ENCODE measurements around the gene ARL2. TPM values are rescaled to one million over a fixed set of nuclear protein-coding genes. Genes with fewer than 3 reads are reported as not detected.
"Not testable (repeated sequence)": the region's sequence is repeated elsewhere in the genome, so short reads cannot be mapped to it uniquely, and the experiment has no call there.

Gene ARL2
- total RNA-seq, 2 experiments from 2014 or later, result 114 TPM

- no peak for DNase-seq
Observed at GRCh38 chr11:64998141-64998540, 15.8 kb upstream of the ARL2 start.

GRCh38 chr11:64998690-64999431, 15.1 kb upstream of the ARL2 start:
- no peak for DNase-seq
- Mint-ChIP-seq H3K4me3 (no peak overlapping the region), H3K36me3 (no peaks in the 10 kb centered on the region), H3K4me1 (peaks cover 17% of the 10 kb centered on the region), H3K9me3 (no peaks in the 10 kb centered on the region), H3K27ac (peak overlapping the region; percentile 73), H3K27me3 (peaks cover 11% of the 10 kb centered on the region)

More at GRCh38 chr11:64998141-64998540, 15.8 kb upstream of the ARL2 start:
- peaks cover 11% of the 10 kb centered on the region for H3K27me3 Mint-ChIP-seq
- H3K4me3 Mint-ChIP-seq, result peak overlapping the region; percentile 3
- H3K4me1 Mint-ChIP-seq, result peaks cover 17% of the 10 kb centered on the region
- no peaks in the 10 kb centered on the region for H3K36me3 Mint-ChIP-seq
- H3K9me3 Mint-ChIP-seq, result no peaks in the 10 kb centered on the region
- H3K27ac Mint-ChIP-seq, result peak overlapping the region; percentile 73

DNA sequence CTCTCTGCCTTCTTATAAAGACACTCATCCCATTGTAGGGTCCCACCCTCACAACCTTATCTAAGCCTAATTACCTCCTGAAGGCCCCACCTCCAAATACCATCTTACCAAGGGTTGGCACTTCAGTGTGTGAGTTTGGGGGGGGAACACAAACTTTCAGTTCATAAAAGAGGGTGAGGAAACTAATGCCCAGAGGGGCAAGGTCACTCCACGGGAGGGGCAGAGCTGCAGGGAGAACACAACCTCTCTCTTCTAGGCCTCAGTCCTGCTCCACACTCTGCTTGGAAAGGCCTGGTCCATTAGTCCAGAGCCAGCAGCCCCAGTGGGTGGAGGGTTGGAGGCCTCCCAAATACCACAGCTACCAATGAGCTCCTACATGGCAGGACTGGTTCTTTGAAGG, 14.5 kb upstream of the ARL2 start:
- H3K4me3 Mint-ChIP-seq, result no peak overlapping the region
- H3K9me3 Mint-ChIP-seq, result no peaks in the 10 kb centered on the region
- no peaks in the 10 kb centered on the region for H3K36me3 Mint-ChIP-seq
- peaks cover 6% of the 10 kb centered on the region for H3K27me3 Mint-ChIP-seq
- H3K4me1 Mint-ChIP-seq, result peaks cover 17% of the 10 kb centered on the region
- no peak for DNase-seq
- H3K27ac Mint-ChIP-seq, result no peak overlapping the region

- DNase-seq, result no peak
- Mint-ChIP-seq H3K27me3 (no peaks in the 10 kb centered on the region), H3K36me3 (no peaks in the 10 kb centered on the region), H3K27ac (no peak overlapping the region), H3K4me1 (peaks cover 10% of the 10 kb centered on the region), H3K4me3 (no peak overlapping the region), H3K9me3 (no peaks in the 10 kb centered on the region)
Observed at GRCh38 chr11:65002706-65003105, 11.3 kb upstream of the ARL2 start.

DNA sequence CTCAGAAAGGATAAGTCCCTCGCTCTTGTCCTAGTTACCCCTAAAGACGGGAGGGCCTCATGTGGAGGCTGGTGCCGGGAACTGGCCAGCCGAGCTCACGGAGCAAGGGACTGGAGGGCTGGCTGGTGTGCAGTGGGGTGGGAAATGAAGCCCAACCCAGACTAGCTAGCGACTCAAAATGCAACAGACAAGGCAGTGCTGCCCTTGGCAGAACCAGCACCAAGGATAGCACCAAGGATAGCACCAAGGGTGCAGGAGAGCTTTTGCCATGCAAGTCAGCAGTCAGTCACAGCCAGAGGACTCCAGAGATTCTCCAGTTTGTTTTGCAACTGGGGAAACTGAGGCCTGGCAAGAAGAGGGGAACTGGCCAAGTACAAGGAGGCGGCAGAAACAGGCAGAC, 10.7 kb upstream of the ARL2 start:
- Mint-ChIP-seq H3K9me3 (no peaks in the 10 kb centered on the region), H3K4me1 (peaks cover 7% of the 10 kb centered on the region), H3K27me3 (no peaks in the 10 kb centered on the region), H3K27ac (no peak overlapping the region), H3K36me3 (no peaks in the 10 kb centered on the region), H3K4me3 (no peak overlapping the region)
- no peak for DNase-seq

GRCh38 chr11:65003968-65004367, 10.0 kb upstream of the ARL2 start:
- H3K9me3 Mint-ChIP-seq, H3K4me3 Mint-ChIP-seq, H3K4me1 Mint-ChIP-seq, H3K27me3 Mint-ChIP-seq, H3K27ac Mint-ChIP-seq, H3K36me3 Mint-ChIP-seq, DNase-seq: not testable (repeated sequence)

DNA sequence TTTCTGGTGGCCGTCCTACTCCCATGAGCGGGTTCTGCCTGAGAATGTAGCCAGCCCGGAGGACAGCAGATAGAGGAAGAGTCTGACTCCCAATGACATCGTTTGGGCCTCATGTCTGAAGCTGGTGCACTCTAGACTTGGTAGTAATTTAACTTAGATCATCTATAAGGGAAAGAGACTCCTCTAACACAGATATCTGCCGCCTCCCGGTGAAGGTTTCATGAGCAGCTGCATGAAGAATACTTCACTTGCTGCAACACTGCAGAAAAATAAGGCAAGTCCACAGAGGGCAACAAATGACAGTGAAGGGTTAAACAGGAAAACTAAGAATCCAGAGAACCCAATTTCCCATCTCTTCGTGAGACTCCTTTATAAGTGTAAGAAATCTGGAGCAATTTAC, 5.9 kb upstream of the ARL2 start:
- no peaks in the 10 kb centered on the region for H3K27me3 Mint-ChIP-seq

DNA sequence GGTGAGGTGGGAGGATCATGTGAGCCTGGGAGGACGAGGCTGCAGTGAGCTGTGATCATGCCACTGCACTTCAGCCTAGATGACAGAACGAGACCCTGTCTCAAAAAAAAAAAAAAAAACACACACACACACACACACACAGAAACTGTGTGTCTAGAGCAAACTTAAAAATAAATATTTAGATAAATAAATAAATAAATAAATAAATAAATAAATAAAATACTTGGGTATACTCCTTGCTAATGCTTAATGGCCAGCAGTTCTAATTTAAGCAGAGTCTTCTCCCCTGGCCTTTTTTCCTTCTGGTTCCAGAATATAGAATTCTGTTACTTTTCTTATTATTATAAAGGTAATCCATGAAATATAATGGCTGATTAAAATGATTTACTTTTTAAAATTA, 5.1 kb upstream of the ARL2 start:
- H3K36me3 Mint-ChIP-seq, result no peaks in the 10 kb centered on the region
- peaks cover 4% of the 10 kb centered on the region for H3K4me1 Mint-ChIP-seq
- no peak overlapping the region for H3K4me3 Mint-ChIP-seq
- no peak for DNase-seq
- H3K27me3 Mint-ChIP-seq, result no peaks in the 10 kb centered on the region
- H3K27ac Mint-ChIP-seq, result no peak overlapping the region
- no peaks in the 10 kb centered on the region for H3K9me3 Mint-ChIP-seq

More for the DNA sequence above, 5.9 kb upstream of the ARL2 start:
- no peak for DNase-seq
- Mint-ChIP-seq H3K4me1 (no peaks in the 10 kb centered on the region), H3K27ac (no peak overlapping the region), H3K9me3 (no peaks in the 10 kb centered on the region), H3K4me3 (no peak overlapping the region), H3K36me3 (no peaks in the 10 kb centered on the region)

GRCh38 chr11:65013130-65013887, 651 bp upstream of the ARL2 start:
- Mint-ChIP-seq H3K27ac (peak overlapping the region; percentile 97), H3K4me1 (peaks cover 20% of the 10 kb centered on the region), H3K4me3 (peak overlapping the region; percentile 85), H3K9me3 (no peaks in the 10 kb centered on the region), H3K27me3 (no peaks in the 10 kb centered on the region), H3K36me3 (peaks cover 26% of the 10 kb centered on the region)
- DNase-seq, result peak; percentile 93

GRCh38 chr11:65014726-65015227, 817 bp downstream of the ARL2 start:
- Mint-ChIP-seq H3K4me1 (peaks cover 20% of the 10 kb centered on the region), H3K36me3 (peaks cover 26% of the 10 kb centered on the region)

DNA sequence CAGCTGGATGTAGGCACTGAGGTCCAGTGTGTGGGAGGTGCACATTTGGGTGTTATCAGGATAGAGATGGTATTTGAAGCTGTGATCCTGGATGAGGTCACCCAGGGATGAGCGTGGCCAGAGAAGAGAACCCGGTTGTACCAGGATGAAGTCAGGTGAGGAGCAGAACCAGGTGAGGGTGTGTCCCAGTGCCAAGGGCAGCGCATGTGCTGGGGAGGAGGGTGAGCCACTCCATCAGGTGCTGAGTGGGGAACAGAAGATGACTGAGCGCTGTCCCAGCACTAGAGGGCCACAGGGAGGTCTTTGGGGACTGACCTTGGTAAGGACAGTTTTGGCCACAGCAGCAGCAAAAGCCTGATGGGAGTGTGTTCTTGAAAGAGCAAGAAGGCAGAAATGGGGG, 2.7 kb downstream of the ARL2 start:
- peaks cover 28% of the 10 kb centered on the region for H3K36me3 Mint-ChIP-seq
- H3K27ac Mint-ChIP-seq, result peak overlapping the region; percentile 34
- no peak overlapping the region for H3K4me3 Mint-ChIP-seq
- no peak for DNase-seq
- no peaks in the 10 kb centered on the region for H3K9me3 Mint-ChIP-seq
- H3K27me3 Mint-ChIP-seq, result no peaks in the 10 kb centered on the region
- peaks cover 20% of the 10 kb centered on the region for H3K4me1 Mint-ChIP-seq

More at GRCh38 chr11:65014726-65015227, 817 bp downstream of the ARL2 start:
- Mint-ChIP-seq H3K4me3 (peak overlapping the region; percentile 90), H3K9me3 (no peaks in the 10 kb centered on the region), H3K27me3 (no peaks in the 10 kb centered on the region), H3K27ac (peak overlapping the region; percentile 93)
- no peak for DNase-seq

DNA sequence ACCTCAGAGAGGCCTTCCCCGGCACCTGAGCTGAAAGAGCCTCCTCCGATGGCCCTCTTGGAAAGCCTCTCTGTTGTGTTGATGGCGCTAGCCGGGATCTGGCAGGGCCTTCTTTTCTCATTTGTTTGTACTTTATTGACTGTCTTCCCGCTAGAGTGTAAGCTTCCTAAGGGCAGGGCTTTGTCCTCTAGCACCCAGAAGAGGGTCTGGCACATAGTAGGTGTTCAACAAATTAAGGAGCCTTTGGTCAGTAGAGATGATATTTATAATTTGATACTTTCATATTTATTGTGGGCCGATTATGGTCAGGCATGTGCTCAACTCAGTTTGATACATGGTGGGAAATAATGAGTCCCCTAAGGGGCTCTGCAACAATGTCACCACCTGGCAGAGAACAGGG, 4.0 kb downstream of the ARL2 start:
- no peak for DNase-seq
- peaks cover 20% of the 10 kb centered on the region for H3K4me1 Mint-ChIP-seq
- H3K4me3 Mint-ChIP-seq, result no peak overlapping the region
- H3K27me3 Mint-ChIP-seq, result no peaks in the 10 kb centered on the region
- peaks cover 28% of the 10 kb centered on the region for H3K36me3 Mint-ChIP-seq
- H3K9me3 Mint-ChIP-seq, result no peaks in the 10 kb centered on the region
- H3K27ac Mint-ChIP-seq, result no peak overlapping the region

DNA sequence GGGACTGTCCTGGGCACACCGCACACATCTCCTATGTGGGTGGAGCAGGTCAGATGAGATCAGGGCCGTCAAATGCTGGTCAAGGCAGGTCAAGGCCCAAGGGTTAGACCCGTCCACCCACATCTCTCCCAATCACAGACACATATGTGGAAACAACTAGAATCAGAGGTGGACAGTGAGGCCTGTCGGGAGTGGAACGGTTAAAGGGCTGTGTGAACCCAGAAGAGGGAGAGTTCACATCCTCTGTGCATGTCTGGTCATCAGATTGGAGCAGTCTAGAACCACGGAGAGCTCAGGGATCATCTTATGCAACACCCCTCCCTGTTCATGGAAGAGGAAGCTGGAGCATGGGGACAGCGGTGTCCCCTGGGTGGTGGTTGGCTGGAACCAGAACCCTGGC, 5.9 kb downstream of the ARL2 start:
- Mint-ChIP-seq H3K9me3 (no peaks in the 10 kb centered on the region), H3K27ac (no peak overlapping the region), H3K4me3 (no peak overlapping the region), H3K27me3 (no peaks in the 10 kb centered on the region), H3K4me1 (peaks cover 16% of the 10 kb centered on the region), H3K36me3 (peaks cover 28% of the 10 kb centered on the region)
- no peak for DNase-seq

DNA sequence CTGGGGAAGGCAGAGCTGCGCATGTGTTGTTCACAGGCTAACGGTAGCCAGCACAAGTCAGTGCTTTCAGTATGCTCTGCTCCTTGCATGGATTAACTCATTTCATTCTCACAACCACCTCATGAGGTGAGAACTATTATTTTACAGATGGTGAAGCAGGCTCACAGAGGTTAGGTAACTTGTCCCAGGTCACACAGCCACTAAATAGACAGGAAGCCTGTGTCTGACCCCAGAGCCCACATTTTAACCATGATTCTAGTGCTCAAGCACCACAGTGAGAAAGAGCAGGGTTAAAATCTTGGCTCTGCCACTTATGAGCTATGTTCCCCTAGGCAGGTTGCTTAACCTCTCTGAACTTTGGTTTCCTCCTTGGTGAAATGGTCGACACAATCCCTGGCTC, 7.0 kb downstream of the ARL2 start:
- H3K4me1 Mint-ChIP-seq, result peaks cover 11% of the 10 kb centered on the region
- H3K36me3 Mint-ChIP-seq, result peaks cover 23% of the 10 kb centered on the region
- no peaks in the 10 kb centered on the region for H3K9me3 Mint-ChIP-seq
- DNase-seq, result no peak
- no peak overlapping the region for H3K27ac Mint-ChIP-seq
- no peaks in the 10 kb centered on the region for H3K27me3 Mint-ChIP-seq
- H3K4me3 Mint-ChIP-seq, result no peak overlapping the region

- H3K27me3 Mint-ChIP-seq, result no peaks in the 10 kb centered on the region
- no peak overlapping the region for H3K27ac Mint-ChIP-seq
- no peaks in the 10 kb centered on the region for H3K9me3 Mint-ChIP-seq
- H3K4me1 Mint-ChIP-seq, result peaks cover 6% of the 10 kb centered on the region
- H3K36me3 Mint-ChIP-seq, result peaks cover 18% of the 10 kb centered on the region
- no peak for DNase-seq
- no peak overlapping the region for H3K4me3 Mint-ChIP-seq
Observed at GRCh38 chr11:65021509-65021908, 7.5 kb downstream of the ARL2 start.

Measured in activated naive CD8-positive, alpha-beta T cell treated with anti-CD3 and anti-CD28 coated beads for 36 hours (primary cell).